ENCODE data around the gene SPECC1L. TPM values are rescaled to one million over a fixed set of nuclear protein-coding genes. Genes with fewer than 3 reads are reported as not detected.

Gene SPECC1L
- total RNA-seq, 2 donors from 2014 or later: 61.9 to 69.1 TPM

GRCh38 chr22:24409707-24410106 is 139.1 kb downstream of the SPECC1L start:
- no peak overlapping the region for H3K27ac Mint-ChIP-seq
- 91 to 94% methylated on average over 7 to 9 of the region's 9 CpGs for WGBS, 2 experiments (ENCODE audit: insufficient coverage in 1 of 2, insufficient read length in 1 of 2)
- no peak for DNase-seq

GRCh38 chr22:24410110-24410856 is 139.7 kb downstream of the SPECC1L start:
- H3K27me3 ChIP-seq (ENCODE audit: control insufficient read depth, insufficient read depth, low read length, poor library complexity, severe bottlenecking): no peaks in the 10 kb centered on the region
- no peak overlapping the region for H3K4me3 ChIP-seq (ENCODE audit: low read length)
- 95 to 98% methylated on average over 6 to 8 of the region's 8 CpGs for WGBS, 2 experiments (ENCODE audit: insufficient coverage in 1 of 2, insufficient read length in 1 of 2)
- H3K36me3 Mint-ChIP-seq (ENCODE audit: low read depth): peaks cover 36% of the 10 kb centered on the region
- peaks cover 2% of the 10 kb centered on the region for H3K4me1 ChIP-seq (ENCODE audit: control insufficient read depth, insufficient read depth, low read length)
- no peak overlapping the region for H3K4me3 Mint-ChIP-seq
- no peaks in the 10 kb centered on the region for H3K9me3 Mint-ChIP-seq
- H3K36me3 ChIP-seq (ENCODE audit: control insufficient read depth, insufficient read depth, low read length): peaks cover 28% of the 10 kb centered on the region
- H3K9me3 ChIP-seq (ENCODE audit: control insufficient read depth, low read length): no peaks in the 10 kb centered on the region
- no peak for TF ChIP-seq CTCF (conservative IDR thresholded peaks at IDR 0.05)
- no peak overlapping the region for H3K27ac ChIP-seq (ENCODE audit: low read depth, low read length)
- no peak overlapping the region for H3K9ac ChIP-seq (ENCODE audit: extremely low read depth, low read length, poor library complexity, severe bottlenecking)
- H3K27ac Mint-ChIP-seq: no peak overlapping the region
- no peak for DNase-seq
- H3K27me3 Mint-ChIP-seq (ENCODE audit: insufficient read depth): no peaks in the 10 kb centered on the region
- peaks cover 13% of the 10 kb centered on the region for H3K4me1 Mint-ChIP-seq

More at GRCh38 chr22:24409707-24410106, 139.1 kb downstream of the SPECC1L start:
- peaks cover 30% of the 10 kb centered on the region for H3K36me3 ChIP-seq (ENCODE audit: control insufficient read depth, insufficient read depth, low read length)
- H3K27me3 Mint-ChIP-seq (ENCODE audit: insufficient read depth): no peaks in the 10 kb centered on the region
- H3K36me3 Mint-ChIP-seq (ENCODE audit: low read depth): peaks cover 36% of the 10 kb centered on the region
- H3K27me3 ChIP-seq (ENCODE audit: control insufficient read depth, insufficient read depth, low read length, poor library complexity, severe bottlenecking): no peaks in the 10 kb centered on the region
- no peaks in the 10 kb centered on the region for H3K9me3 Mint-ChIP-seq
- H3K4me1 Mint-ChIP-seq: peaks cover 13% of the 10 kb centered on the region
- no peak overlapping the region for H3K4me3 ChIP-seq (ENCODE audit: low read length)
- H3K9me3 ChIP-seq (ENCODE audit: control insufficient read depth, low read length): no peaks in the 10 kb centered on the region
- H3K4me3 Mint-ChIP-seq: no peak overlapping the region
- H3K4me1 ChIP-seq (ENCODE audit: control insufficient read depth, insufficient read depth, low read length): peaks cover 2% of the 10 kb centered on the region
- no peak for TF ChIP-seq CTCF (conservative IDR thresholded peaks at IDR 0.05)
- no peak overlapping the region for H3K27ac ChIP-seq (ENCODE audit: low read depth, low read length)
- H3K9ac ChIP-seq (ENCODE audit: extremely low read depth, low read length, poor library complexity, severe bottlenecking): no peak overlapping the region

- Mint-ChIP-seq H3K27ac (no peak overlapping the region), H3K9me3 (no peaks in the 10 kb centered on the region), H3K27me3 (ENCODE audit: insufficient read depth) (no peaks in the 10 kb centered on the region), H3K4me3 (no peak overlapping the region), H3K4me1 (peaks cover 12% of the 10 kb centered on the region), H3K36me3 (ENCODE audit: low read depth) (peaks cover 28% of the 10 kb centered on the region)
- no peak for DNase-seq
- Histone ChIP-seq H3K36me3 (ENCODE audit: control insufficient read depth, insufficient read depth, low read length) (peaks cover 26% of the 10 kb centered on the region), H3K4me3 (ENCODE audit: low read length) (no peak overlapping the region), H3K27me3 (ENCODE audit: control insufficient read depth, insufficient read depth, low read length, poor library complexity, severe bottlenecking) (no peaks in the 10 kb centered on the region), H3K4me1 (ENCODE audit: control insufficient read depth, insufficient read depth, low read length) (peaks cover under 1% of the 10 kb centered on the region), H3K9ac (ENCODE audit: extremely low read depth, low read length, poor library complexity, severe bottlenecking) (no peak overlapping the region), H3K9me3 (ENCODE audit: control insufficient read depth, low read length) (no peaks in the 10 kb centered on the region), H3K27ac (ENCODE audit: low read depth, low read length) (no peak overlapping the region)
- no peak for TF ChIP-seq CTCF (conservative IDR thresholded peaks at IDR 0.05)
- 95 to 100% methylated on average over 1 to 10 of the region's 10 CpGs for WGBS, 2 experiments (ENCODE audit: insufficient coverage in 1 of 2, insufficient read length in 1 of 2)
Measured at GRCh38 chr22:24411256-24412004, 140.8 kb downstream of the SPECC1L start.
